GM20000 (cell line): ENCODE data around the gene PPP1R13L.

Experiments
- DNase-seq: peaks from one replicate; pipeline ENCODE4 v3.0.0; 2012; ENCODE audit warnings: low spot score
- TF ChIP-seq, protein P1 (sequence below): IDR thresholded peaks from 2 replicates; pipeline ENCODE4 v1.5.1; 2012; ENCODE audit warnings: mild to moderate bottlenecking, control low read depth; ENCODE audit errors: extremely low read depth, missing control alignments

PPP1R13L gene

DNA sequence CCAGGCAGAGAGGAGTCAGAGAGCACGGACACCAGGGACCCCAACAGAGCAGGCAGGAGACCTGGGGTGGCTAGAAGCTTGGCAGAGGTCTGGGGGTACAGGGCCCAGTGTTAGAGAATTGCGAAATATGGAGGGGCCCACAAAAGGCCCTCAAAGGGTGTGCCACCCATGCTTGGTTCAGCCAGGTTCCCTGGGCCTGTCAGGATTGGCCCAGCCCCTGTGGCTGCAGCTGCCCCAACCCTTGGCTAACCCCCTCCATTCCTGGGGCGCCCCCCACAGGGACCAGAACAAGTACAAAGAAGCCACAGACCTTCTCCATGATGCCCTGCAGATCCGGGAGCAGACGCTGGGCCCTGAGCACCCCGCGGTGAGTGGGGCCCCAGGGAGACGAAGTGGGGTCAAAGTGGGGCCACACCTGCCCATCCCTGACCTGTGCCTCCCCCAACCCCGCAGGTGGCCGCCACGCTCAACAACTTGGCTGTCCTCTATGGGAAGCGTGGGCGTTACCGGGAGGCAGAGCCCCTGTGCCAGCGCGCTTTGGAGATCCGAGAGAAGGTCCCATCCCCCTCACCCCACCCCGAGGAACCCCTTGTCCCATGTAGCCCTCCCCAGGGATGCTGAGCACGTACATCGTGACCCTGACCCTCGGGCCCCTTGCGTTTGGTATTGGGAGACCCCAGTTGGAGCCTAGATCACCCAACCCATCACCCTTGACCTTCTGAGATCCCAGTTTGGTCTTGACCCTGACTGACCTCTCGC lies 56.3 kb downstream of the PPP1R13L start:
- DNase-seq: no peak
- TF ChIP-seq, protein P1, sequence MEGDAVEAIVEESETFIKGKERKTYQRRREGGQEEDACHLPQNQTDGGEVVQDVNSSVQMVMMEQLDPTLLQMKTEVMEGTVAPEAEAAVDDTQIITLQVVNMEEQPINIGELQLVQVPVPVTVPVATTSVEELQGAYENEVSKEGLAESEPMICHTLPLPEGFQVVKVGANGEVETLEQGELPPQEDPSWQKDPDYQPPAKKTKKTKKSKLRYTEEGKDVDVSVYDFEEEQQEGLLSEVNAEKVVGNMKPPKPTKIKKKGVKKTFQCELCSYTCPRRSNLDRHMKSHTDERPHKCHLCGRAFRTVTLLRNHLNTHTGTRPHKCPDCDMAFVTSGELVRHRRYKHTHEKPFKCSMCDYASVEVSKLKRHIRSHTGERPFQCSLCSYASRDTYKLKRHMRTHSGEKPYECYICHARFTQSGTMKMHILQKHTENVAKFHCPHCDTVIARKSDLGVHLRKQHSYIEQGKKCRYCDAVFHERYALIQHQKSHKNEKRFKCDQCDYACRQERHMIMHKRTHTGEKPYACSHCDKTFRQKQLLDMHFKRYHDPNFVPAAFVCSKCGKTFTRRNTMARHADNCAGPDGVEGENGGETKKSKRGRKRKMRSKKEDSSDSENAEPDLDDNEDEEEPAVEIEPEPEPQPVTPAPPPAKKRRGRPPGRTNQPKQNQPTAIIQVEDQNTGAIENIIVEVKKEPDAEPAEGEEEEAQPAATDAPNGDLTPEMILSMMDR: no peak

DNA sequence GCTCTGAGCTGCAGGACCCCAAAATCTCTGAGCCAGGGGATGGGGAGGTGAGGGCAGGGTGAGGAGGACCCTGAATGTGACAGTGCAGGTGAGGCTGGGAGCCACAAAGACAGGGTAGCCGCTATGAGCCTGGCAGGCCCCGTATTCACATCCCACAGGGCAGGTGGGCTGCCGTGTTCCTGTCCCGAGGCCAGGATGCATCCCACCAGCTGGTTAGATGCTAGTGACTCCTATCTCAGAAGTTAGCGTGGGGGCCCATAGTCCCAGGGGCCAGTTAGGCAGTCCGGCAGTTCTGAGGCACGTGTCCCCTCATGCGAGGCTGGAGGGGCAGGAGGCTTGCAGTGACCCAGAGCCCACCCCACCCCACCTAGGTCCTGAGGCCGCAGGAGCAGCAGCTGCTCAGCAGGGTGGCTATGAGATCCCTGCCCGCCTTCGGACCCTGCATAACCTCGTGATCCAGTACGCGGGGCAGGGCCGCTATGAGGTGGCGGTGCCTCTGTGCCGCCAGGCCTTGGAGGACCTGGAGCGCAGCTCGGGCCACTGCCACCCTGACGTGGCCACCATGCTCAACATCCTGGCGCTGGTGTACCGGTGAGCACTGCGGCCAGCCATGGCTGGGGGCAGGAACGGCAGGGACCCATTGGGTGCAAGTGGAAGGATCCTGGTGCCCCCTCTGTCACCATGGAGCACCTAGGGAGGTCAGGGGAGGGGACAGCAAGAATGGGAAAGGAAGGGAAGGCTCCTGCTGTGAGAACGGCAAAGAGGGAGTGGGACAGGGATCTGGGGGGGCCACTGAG lies 57.1 kb downstream of the PPP1R13L start:
- TF ChIP-seq, protein P1: no peak
- no peak for DNase-seq

DNA sequence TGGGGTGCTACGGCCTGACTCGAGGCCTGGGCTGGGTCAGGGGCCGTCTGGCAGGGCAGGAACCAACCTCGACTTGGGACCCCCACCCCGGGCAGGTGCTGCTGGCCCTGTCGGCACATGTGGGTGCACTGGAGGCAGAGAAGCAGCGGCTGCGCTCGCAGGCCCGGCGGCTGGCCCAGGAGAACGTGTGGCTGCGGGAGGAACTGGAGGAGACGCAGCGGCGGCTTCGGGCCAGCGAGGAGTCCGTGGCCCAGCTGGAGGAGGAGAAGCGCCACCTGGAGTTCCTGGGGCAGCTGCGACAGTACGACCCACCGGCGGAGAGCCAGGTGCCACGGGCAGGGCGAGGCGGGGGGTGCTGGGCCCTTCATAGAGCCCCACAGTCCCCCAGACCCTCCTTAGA lies 58.4 kb downstream of the PPP1R13L start:
- TF ChIP-seq, protein P1: no peak
- DNase-seq: no peak

DNA sequence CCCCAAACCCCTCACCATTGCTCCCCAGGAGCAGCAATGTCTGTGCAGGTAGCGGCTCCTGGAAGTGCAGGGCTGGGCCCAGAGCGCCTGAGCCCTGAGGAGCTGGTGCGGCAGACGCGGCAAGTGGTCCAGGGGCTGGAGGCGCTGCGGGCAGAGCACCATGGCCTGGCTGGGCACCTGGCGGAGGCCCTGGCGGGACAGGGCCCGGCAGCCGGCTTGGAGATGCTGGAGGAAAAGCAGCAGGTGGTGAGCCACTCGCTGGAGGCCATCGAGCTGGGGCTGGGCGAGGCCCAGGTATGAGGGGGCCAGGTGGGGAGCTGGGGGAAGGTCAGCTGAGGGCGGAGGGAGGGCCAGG lies 59.4 kb downstream of the PPP1R13L start:
- no peak for DNase-seq
- TF ChIP-seq, protein P1: no peak

DNA sequence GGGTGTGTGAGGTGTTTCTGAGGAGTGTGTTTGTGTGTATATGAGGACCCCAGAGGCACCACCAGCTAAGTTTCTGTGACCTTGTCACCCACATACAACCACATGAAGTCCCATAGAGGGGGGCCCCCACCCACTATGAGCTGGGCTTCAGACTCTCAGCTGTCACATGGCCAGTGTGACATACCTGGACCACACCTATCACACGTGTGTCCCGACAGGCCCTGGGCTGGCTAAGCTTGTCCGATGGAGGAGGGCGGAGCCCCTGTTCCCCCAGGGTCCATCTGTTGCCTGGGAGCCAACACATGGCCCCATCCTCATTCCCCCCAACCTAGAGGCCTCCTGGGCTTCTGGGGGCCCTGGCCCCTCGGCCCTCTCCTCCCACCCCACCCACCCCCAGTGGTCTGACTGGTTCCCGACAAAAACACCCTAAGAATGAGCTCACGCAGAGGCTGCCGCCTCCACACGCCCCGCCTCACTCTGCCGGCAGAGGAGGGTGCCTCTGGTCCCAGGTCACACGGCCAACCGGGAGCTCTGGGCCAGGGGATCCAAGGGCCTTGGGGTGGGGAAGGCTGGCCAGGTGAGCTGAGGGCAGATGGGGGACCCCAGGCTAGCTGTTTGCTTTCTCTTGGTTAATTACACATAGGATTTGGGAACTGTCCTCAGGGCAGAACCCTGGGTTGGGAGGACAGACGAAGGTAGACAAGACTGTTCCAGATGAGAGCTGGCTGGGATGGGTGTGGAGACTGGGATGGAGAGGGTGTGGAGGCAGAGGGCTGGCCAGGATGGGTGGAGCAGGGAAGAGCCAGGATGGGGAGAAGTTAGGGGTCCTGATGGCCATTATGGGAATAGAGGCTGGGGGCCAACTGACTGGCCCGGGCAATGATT lies 60.0 kb downstream of the PPP1R13L start:
- DNase-seq: no peak
- TF ChIP-seq, protein P1: no peak

DNA sequence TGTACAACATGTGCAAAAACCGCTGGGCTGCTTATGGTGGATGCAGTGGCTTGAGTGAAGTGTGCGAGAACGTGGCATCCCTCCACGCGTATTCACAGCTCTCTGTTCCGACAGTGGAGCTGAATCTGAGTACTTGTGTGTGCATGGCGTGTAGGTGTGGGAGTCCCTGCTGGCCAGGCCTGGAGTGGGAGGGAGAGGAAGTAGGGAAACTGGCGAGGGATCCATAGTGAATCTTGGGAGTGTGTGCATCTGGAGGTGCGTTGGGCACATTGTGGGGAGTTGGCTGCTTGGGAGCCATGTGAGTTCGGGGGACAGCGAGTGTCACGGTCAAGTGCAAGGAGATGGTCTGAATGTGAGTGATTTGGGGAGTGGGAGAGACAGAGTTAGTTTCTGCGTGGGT lies 62.0 kb downstream of the PPP1R13L start:
- no peak for DNase-seq
- TF ChIP-seq, protein P1: no peak
